Testis (tissue), 3 donors: ENCODE results near the gene VWDE. TPM values are rescaled to one million over a fixed set of nuclear protein-coding genes. Genes with fewer than 3 reads are reported as not detected.
"Not testable (repeated sequence)": the region's sequence is repeated elsewhere in the genome, so short reads cannot be mapped to it uniquely, and the experiment has no call there.

Source experiments
- DNase-seq: peaks from one replicate; pipeline ENCODE4 v3.0.0-alpha.2; 2019
- H3K27ac ChIP-seq, 2 donors: fragments of 200-600 bp; sonication (generic); one replicate each; pipeline ENCODE4 v1.5.1; 2019
- H3K27me3 ChIP-seq: fragments of 200-600 bp; sonication (generic); one replicate; pipeline ENCODE4 v1.5.1; 2019
- H3K36me3 ChIP-seq: fragments of 200-600 bp; sonication (generic); one replicate; pipeline ENCODE4 v1.5.1; 2017; ENCODE audit warnings: low read depth; ENCODE audit errors: missing control alignments
- H3K4me1 ChIP-seq: fragments of 200-600 bp; sonication (generic); one replicate; pipeline ENCODE4 v1.5.1; 2019
- H3K4me3 ChIP-seq, 2 donors: fragments of 200-600 bp; sonication (generic); one replicate each; pipeline ENCODE4 v1.5.1; 2017 to 2019
- H3K9me3 ChIP-seq: fragments of 200-600 bp; sonication (generic); one replicate; pipeline ENCODE4 v1.5.1; 2017
- CTCF ChIP-seq, 3 experiments: fragments of 450-650 bp in 2 of 3; fragments of 200-600 bp in 1 of 3; sonication (generic) in 1 of 3; IDR thresholded peaks; one replicate each; pipeline ENCODE4 v1.5.1; 2016 to 2019; ENCODE audit warnings: antibody characterized with exemption in 3 of 3, mild to moderate bottlenecking in 2 of 3, moderate library complexity in 1 of 3
- POLR2A ChIP-seq: fragments of 450-650 bp; IDR thresholded peaks from one replicate; pipeline ENCODE4 v1.6.1; 2017; ENCODE audit warnings: antibody characterized with exemption, mild to moderate bottlenecking, moderate library complexity
- WGBS, 2 donors: methylation state at CpG; one replicate each; pipeline ENCODE4 v1.1.5; 2018; 5-methylcytosine and 5-hydroxymethylcytosine counted together
- intact Hi-C: fragments of 100-400 bp; cut with DNase I; formaldehyde crosslinking; loops from one replicate; pipeline ENCODE4 v1.15.1; 2023; ENCODE audit warnings: low total_unique reads
- polyA plus RNA-seq: library from polyadenylated mRNA; stranded (reverse); fragments of 350-450 nt; fragmentation: Illumina TruSeq; extraction: RNeasy Lipid Tissue Mini Kit (QIAGEN cat#74804); gene quantifications from one replicate; pipeline ENCODE4 v1.2.3, GENCODE V29; 2014; ENCODE audit warnings: low read depth, low replicate concordance; ENCODE audit not compliant: insufficient read depth
- total RNA-seq, 2 donors: library from RNA; depleted of rRNA; stranded (reverse); fragments of >200 nt; gene quantifications; one replicate each; pipeline ENCODE4 v1.2.3, GENCODE V29; 2016

Gene VWDE
- total and polyA plus RNA-seq, 3 donors from 2014 or later, result 0.45 to 6.6 (median 3.3) TPM

- TF ChIP-seq POLR2A (no peak), CTCF (IDR thresholded peaks at IDR 0.05) (no peak)
- WGBS, 2 donors, result 65 to 71% methylated on average over 3 of the region's 3 CpGs
Measured at GRCh38 chr7:12402365-12402725, 1.3 kb downstream of the VWDE start.

DNA sequence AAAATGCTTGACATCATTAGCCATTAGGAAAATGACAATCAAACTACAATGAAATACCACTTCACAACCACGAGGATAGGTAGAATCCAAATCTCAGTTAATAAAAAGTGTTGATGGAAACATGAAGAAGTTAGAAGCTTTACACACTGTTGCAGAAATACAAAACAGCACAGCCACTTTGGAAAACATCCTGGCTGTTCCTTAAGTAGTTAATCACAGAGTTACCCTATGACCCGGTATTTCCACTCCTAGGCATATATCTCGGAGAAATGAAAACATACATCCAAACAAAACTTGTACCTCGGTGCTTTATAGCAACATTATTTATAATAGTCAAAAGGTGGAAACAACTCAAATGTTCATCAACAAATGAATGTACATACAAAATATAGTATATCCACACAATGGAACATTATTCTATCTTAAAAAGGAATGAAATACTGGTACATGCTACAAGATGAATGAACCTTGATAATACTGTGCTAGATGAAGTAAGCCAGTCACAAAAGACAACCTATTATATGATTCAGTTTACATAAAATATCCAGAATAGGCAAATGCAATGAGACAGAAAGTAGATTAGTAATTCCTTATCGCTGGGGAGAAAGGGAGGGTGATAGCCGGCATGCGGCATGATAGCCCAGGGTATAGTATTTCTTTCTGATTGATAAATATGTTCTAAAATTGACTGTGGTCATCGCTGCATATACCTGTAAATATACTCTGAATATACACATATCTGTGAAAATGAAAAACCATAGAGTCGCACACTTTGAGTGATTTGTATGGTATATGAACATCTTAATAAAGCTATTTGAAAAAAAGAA, 1.9 kb downstream of the VWDE start:
- H3K4me1 ChIP-seq, result no peaks in the 10 kb centered on the region

More at GRCh38 chr7:12402365-12402725, 1.3 kb downstream of the VWDE start:
- Histone ChIP-seq H3K27ac (no peak overlapping the region), H3K4me1 (no peaks in the 10 kb centered on the region), H3K27me3 (no peaks in the 10 kb centered on the region), H3K4me3 (no peak overlapping the region), H3K36me3 (no peaks in the 10 kb centered on the region), H3K9me3 (no peaks in the 10 kb centered on the region)
- intact Hi-C loops, result no loop called here
- no peak for DNase-seq

DNA sequence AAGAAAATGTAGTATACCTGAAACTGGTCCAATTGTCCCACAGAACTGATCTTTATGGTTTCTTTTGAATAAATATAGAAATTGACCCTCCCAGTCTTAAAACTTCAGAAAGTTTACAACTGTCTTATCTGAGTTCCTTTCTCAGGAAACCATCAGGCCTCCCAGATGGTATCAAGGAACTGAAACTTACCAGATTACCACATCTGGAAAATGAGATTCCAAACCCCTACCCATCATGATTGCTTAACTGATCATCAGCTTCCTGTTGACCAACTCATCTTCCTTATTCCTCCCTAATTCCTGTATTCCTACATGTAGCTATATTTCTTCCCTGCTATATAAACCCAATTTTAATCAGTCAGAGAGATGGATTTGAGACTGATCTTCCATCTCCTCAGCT, 5.5 kb downstream of the VWDE start:
- H3K4me1 ChIP-seq, result no peaks in the 10 kb centered on the region
- H3K36me3 ChIP-seq, result no peaks in the 10 kb centered on the region
- no peaks in the 10 kb centered on the region for H3K9me3 ChIP-seq
- H3K27me3 ChIP-seq, result no peaks in the 10 kb centered on the region
- intact Hi-C loops, result no loop called here
- no peak overlapping the region for H3K27ac ChIP-seq
- TF ChIP-seq POLR2A (no peak), CTCF (IDR thresholded peaks at IDR 0.05) (no peak)
- no peak overlapping the region for H3K4me3 ChIP-seq
- DNase-seq, result no peak

More for the DNA sequence above, 1.9 kb downstream of the VWDE start:
- no peak for TF ChIP-seq CTCF (IDR thresholded peaks at IDR 0.05)
- no peak for TF ChIP-seq POLR2A
- no peak for DNase-seq
- Histone ChIP-seq H3K9me3 (no peaks in the 10 kb centered on the region), H3K27ac (no peak overlapping the region), H3K4me3 (no peak overlapping the region), H3K36me3 (no peaks in the 10 kb centered on the region), H3K27me3 (no peaks in the 10 kb centered on the region)
- intact Hi-C loops, result no loop called here
- 63 to 74% methylated on average over 9 of the region's 9 CpGs for WGBS, 2 donors

GRCh38 chr7:12397671-12398070, 6.0 kb downstream of the VWDE start:
- intact Hi-C loops, result no loop called here
- 95 to 98% methylated on average over 4 of the region's 4 CpGs for WGBS, 2 donors
- H3K27ac ChIP-seq, result no peak overlapping the region
- DNase-seq, result no peak
- H3K9me3 ChIP-seq, result no peaks in the 10 kb centered on the region
- no peak overlapping the region for H3K4me3 ChIP-seq
- no peaks in the 10 kb centered on the region for H3K36me3 ChIP-seq
- H3K27me3 ChIP-seq, result no peaks in the 10 kb centered on the region
- TF ChIP-seq POLR2A (no peak), CTCF (IDR thresholded peaks at IDR 0.05) (no peak)
- no peaks in the 10 kb centered on the region for H3K4me1 ChIP-seq

DNA sequence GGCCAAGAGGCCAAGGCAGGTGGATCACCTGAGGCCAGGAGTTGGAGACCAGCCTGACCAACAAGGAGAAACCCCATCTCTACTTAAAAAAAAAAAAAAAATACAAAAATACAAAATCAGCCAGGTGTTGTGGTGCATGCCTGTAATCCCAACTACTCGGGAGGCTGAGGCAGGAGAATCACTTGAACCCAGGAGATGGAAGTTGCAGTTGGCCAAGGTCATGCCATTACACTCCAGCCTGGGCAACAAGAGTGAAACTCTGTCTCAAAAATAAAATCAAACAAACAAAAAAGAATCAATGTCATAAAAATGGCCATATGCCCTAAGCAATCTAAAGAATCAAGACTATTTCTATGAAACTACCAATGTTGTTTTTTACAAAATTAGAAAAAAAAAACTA, 7.0 kb downstream of the VWDE start:
- H3K27me3 ChIP-seq, H3K4me3 ChIP-seq, H3K9me3 ChIP-seq, DNase-seq, H3K36me3 ChIP-seq, H3K27ac ChIP-seq, H3K4me1 ChIP-seq, intact Hi-C loops: not testable (repeated sequence)
- WGBS, 2 donors, result 92 to 100% methylated on average over 1 of the region's 1 CpG
